ENCODE results near the gene CDCA7. TPM values are rescaled to one million over a fixed set of nuclear protein-coding genes. Genes with fewer than 3 reads are reported as not detected.

Gene CDCA7
- polyA plus RNA-seq, 1 donor from 2014 or later: 0.27 TPM

- TF ChIP-seq SMC3 (conservative IDR thresholded peaks at IDR 0.05; ENCODE audit: poor library complexity): peak; percentile 29
- TF ChIP-seq RAD21 (conservative IDR thresholded peaks at IDR 0.05): peak; percentile 28
- no peak for TF ChIP-seq TAF1 (IDR thresholded peaks at IDR 0.05; ENCODE audit: low read depth)
- TF ChIP-seq, protein P1, sequence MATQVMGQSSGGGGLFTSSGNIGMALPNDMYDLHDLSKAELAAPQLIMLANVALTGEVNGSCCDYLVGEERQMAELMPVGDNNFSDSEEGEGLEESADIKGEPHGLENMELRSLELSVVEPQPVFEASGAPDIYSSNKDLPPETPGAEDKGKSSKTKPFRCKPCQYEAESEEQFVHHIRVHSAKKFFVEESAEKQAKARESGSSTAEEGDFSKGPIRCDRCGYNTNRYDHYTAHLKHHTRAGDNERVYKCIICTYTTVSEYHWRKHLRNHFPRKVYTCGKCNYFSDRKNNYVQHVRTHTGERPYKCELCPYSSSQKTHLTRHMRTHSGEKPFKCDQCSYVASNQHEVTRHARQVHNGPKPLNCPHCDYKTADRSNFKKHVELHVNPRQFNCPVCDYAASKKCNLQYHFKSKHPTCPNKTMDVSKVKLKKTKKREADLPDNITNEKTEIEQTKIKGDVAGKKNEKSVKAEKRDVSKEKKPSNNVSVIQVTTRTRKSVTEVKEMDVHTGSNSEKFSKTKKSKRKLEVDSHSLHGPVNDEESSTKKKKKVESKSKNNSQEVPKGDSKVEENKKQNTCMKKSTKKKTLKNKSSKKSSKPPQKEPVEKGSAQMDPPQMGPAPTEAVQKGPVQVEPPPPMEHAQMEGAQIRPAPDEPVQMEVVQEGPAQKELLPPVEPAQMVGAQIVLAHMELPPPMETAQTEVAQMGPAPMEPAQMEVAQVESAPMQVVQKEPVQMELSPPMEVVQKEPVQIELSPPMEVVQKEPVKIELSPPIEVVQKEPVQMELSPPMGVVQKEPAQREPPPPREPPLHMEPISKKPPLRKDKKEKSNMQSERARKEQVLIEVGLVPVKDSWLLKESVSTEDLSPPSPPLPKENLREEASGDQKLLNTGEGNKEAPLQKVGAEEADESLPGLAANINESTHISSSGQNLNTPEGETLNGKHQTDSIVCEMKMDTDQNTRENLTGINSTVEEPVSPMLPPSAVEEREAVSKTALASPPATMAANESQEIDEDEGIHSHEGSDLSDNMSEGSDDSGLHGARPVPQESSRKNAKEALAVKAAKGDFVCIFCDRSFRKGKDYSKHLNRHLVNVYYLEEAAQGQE (IDR thresholded peaks at IDR 0.05; ENCODE audit: borderline replicate concordance): no peak
- no peaks in the 10 kb centered on the region for H3K79me2 ChIP-seq (replicated peaks; ENCODE audit: insufficient read depth, low read length)
- H3K27me3 ChIP-seq (ENCODE audit: insufficient read depth, low read depth, low read length): peaks cover 27% of the 10 kb centered on the region
Observed at GRCh38 chr2:173397539-173397938, 42.9 kb downstream of the CDCA7 start.

GRCh38 chr2:173399229-173399628, 44.6 kb downstream of the CDCA7 start:
- H3K27ac ChIP-seq (ENCODE audit: low read length): no peak overlapping the region
- H4K20me1 ChIP-seq (ENCODE audit: insufficient read depth): no peaks in the 10 kb centered on the region
- no peaks in the 10 kb centered on the region for H3K9me3 ChIP-seq (ENCODE audit: low read length)
- no peaks in the 10 kb centered on the region for H3K36me3 ChIP-seq (ENCODE audit: insufficient read depth, low read length)
- H3K9me2 ChIP-seq (ENCODE audit: insufficient read depth, low read length): no peaks in the 10 kb centered on the region
- peaks cover 27% of the 10 kb centered on the region for H3K27me3 ChIP-seq (ENCODE audit: insufficient read depth, low read depth, low read length)
- no peak overlapping the region for H2AFZ ChIP-seq (ENCODE audit: low read depth, low read length)
- H3K9ac ChIP-seq (ENCODE audit: low read length): no peak overlapping the region
- H3K4me3 ChIP-seq (ENCODE audit: low read length): no peak overlapping the region
- H3K4me2 ChIP-seq (ENCODE audit: low read length): no peak overlapping the region
- TF ChIP-seq RAD21 (conservative IDR thresholded peaks at IDR 0.05) (no peak), SMC3 (conservative IDR thresholded peaks at IDR 0.05; ENCODE audit: poor library complexity) (no peak), CTCF (IDR thresholded peaks at IDR 0.05; ENCODE audit: poor library complexity, severe bottlenecking) (no peak), TAF1 (IDR thresholded peaks at IDR 0.05; ENCODE audit: low read depth) (no peak)
- TF ChIP-seq, protein P1 (IDR thresholded peaks at IDR 0.05; ENCODE audit: borderline replicate concordance): no peak
- no peaks in the 10 kb centered on the region for H3K79me2 ChIP-seq (replicated peaks; ENCODE audit: insufficient read depth, low read length)
- no peaks in the 10 kb centered on the region for H3F3A ChIP-seq (ENCODE audit: insufficient read depth, low read length, poor library complexity, severe bottlenecking)

More at GRCh38 chr2:173397539-173397938, 42.9 kb downstream of the CDCA7 start:
- Histone ChIP-seq H3K9me2 (ENCODE audit: insufficient read depth, low read length) (no peaks in the 10 kb centered on the region), H3K36me3 (ENCODE audit: insufficient read depth, low read length) (no peaks in the 10 kb centered on the region), H3K9me3 (ENCODE audit: low read length) (no peaks in the 10 kb centered on the region), H3F3A (ENCODE audit: insufficient read depth, low read length, poor library complexity, severe bottlenecking) (no peaks in the 10 kb centered on the region), H3K9ac (ENCODE audit: low read length) (no peak overlapping the region), H3K4me2 (ENCODE audit: low read length) (no peak overlapping the region), H4K20me1 (ENCODE audit: insufficient read depth) (no peaks in the 10 kb centered on the region), H3K4me3 (ENCODE audit: low read length) (no peak overlapping the region), H2AFZ (ENCODE audit: low read depth, low read length) (no peak overlapping the region), H3K27ac (ENCODE audit: low read length) (no peak overlapping the region)
